HG03103 (cell line): ENCODE data around the gene TPX2.

Source experiments
- ATAC-seq: cut with Tn5 transposase; IDR thresholded peaks from one replicate; pipeline ENCODE4 v1.9.1; 2021; ENCODE audit warnings: low read depth; ENCODE audit not compliant: unreplicated experiment

TPX2 gene

GRCh38 chr20:31706607-31707257 lies 32.4 kb upstream of the TPX2 start:
- no peak for ATAC-seq

GRCh38 chr20:31707258-31707615 lies 31.9 kb upstream of the TPX2 start:
- ATAC-seq = no peak

- no peak for ATAC-seq
These were observed 30.9 kb upstream of the TPX2 start for GRCh38 chr20:31707994-31708735.

- ATAC-seq = no peak
These were observed 30.2 kb upstream of the TPX2 start for GRCh38 chr20:31708736-31709534.

GRCh38 chr20:31709939-31710338 lies 29.2 kb upstream of the TPX2 start:
- ATAC-seq = no peak

GRCh38 chr20:31710423-31711108 lies 28.5 kb upstream of the TPX2 start:
- no peak for ATAC-seq

- no peak for ATAC-seq
These were observed 27.6 kb upstream of the TPX2 start for GRCh38 chr20:31711179-31712111.

GRCh38 chr20:31712112-31712553 lies 27.0 kb upstream of the TPX2 start:
- no peak for ATAC-seq

- no peak for ATAC-seq
These were observed 26.4 kb upstream of the TPX2 start for GRCh38 chr20:31712564-31713311.

- no peak for ATAC-seq
These were observed 25.5 kb upstream of the TPX2 start for GRCh38 chr20:31713312-31714273.

GRCh38 chr20:31715766-31716165 lies 23.3 kb upstream of the TPX2 start:
- no peak for ATAC-seq

GRCh38 chr20:31716351-31716750 lies 22.7 kb upstream of the TPX2 start:
- no peak for ATAC-seq

GRCh38 chr20:31716818-31717477 lies 22.1 kb upstream of the TPX2 start:
- no peak for ATAC-seq

- no peak for ATAC-seq
These were observed 21.4 kb upstream of the TPX2 start for GRCh38 chr20:31717478-31718201.

- no peak for ATAC-seq
These were observed 20.0 kb upstream of the TPX2 start for GRCh38 chr20:31718952-31719643.
